H1 (cell line): Measurements from ENCODE around the gene KATNAL1.

ENCODE experiments used
- MAX ChIP-seq: IDR thresholded peaks from 2 replicates; pipeline ENCODE4 v1.6.1; 2012; ENCODE audit warnings: inconsistent platforms
- TAF1 ChIP-seq: IDR thresholded peaks from 2 replicates; pipeline ENCODE4 v1.6.1; 2011; ENCODE audit warnings: mild to moderate bottlenecking, low read depth, low read length
- TEAD4 ChIP-seq: IDR thresholded peaks from 2 replicates; pipeline ENCODE4 v1.6.1; 2012; ENCODE audit warnings: low read depth, low read length, inconsistent platforms, mixed read lengths

DNA sequence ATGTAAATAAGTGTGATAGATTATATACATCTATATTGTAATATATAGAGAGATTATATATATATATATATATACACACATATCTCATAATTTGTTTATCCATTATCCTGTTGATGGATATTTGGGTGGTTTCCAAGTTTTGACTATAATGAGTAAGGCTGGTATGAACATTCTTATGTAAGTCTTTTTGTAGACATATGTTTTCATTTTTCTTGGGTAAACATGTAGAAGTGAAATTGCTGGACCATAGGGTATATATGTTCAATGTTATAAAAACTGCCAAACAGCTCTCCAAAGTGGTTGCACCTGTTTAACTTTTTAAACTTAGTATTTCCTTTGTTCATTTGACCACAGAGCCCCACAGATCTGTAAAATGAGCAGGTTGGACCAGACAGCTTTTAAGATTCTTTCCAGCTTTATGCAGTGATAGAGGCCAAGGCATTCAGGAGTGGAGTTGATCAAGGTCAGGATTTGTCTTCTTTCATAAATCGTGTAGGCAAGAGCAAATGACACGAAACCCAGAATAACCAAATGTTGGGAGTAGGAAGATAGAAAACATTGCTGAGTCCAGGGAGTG is 21.7 kb upstream of the KATNAL1 start:
- no peak for TF ChIP-seq TEAD4
- TF ChIP-seq MAX: no peak
- TF ChIP-seq TAF1: no peak
